H1 (cell line): ENCODE data around the gene ARHGAP4. TPM values are rescaled to one million over a fixed set of nuclear protein-coding genes. Genes with fewer than 3 reads are reported as not detected.

Experiments used
- CTCF ChIA-PET: fragments of 300-600 bp; sonication (Branson Sonifier 250); formaldehyde crosslinking; loops from one replicate; lab custom pipeline; 2021; ENCODE audit not compliant: partially characterized antibody; lab: Charles Lee
- POLR2A ChIA-PET: fragments of 300-600 bp; sonication (Branson Sonifier 250); formaldehyde crosslinking; loops from one replicate; lab custom pipeline; 2021; ENCODE audit warnings: inconsistent platforms; ENCODE audit not compliant: partially characterized antibody; lab: Charles Lee
- DNase-seq, 2 experiments: peaks; one replicate each; pipeline versions ENCODE4 v3.0.0 to v3.0.0-alpha.2; 2010 to 2022; ENCODE audit warnings: low spot score in 2 of 2, low read depth in 1 of 2, mixed read lengths in 1 of 2
- FAIRE-seq: peaks from 2 replicates; lab custom pipeline; 2011; peaks lifted over from hg19 to GRCh38; lab: Jason Lieb, UNC
- H2AFZ ChIP-seq: 2 replicates; pipeline ENCODE4 v1.8.1; 2012; ENCODE audit warnings: low read length, inconsistent platforms
- H2AK5ac ChIP-seq: 2 replicates; pipeline ENCODE4 v1.6.1; 2013; ENCODE audit warnings: low read depth, low read length
- H2BK120ac ChIP-seq: replicated peaks from 2 replicates; pipeline ENCODE3; 2013; ENCODE audit warnings: low read depth, low read length, inconsistent platforms
- H2BK12ac ChIP-seq: 2 replicates; pipeline ENCODE4 v1.6.1; 2013; ENCODE audit warnings: low read depth, low read length
- H2BK15ac ChIP-seq: 2 replicates; pipeline ENCODE4 v1.6.1; 2013; ENCODE audit warnings: low read length
- H2BK20ac ChIP-seq: 2 replicates; pipeline ENCODE4 v1.6.1; 2013; ENCODE audit warnings: low read length
- H2BK5ac ChIP-seq: 2 replicates; pipeline ENCODE4 v1.6.1; 2013; ENCODE audit warnings: low read depth, low read length
- H3K14ac ChIP-seq: 2 replicates; pipeline ENCODE4 v1.6.1; 2013; ENCODE audit warnings: inconsistent platforms; ENCODE audit not compliant: insufficient read length
- H3K18ac ChIP-seq: 2 replicates; pipeline ENCODE4 v1.6.1; 2013; ENCODE audit warnings: low read length; ENCODE audit errors: extremely low read depth
- H3K23ac ChIP-seq: 2 replicates; pipeline ENCODE4 v1.6.1; 2013; ENCODE audit warnings: inconsistent platforms; ENCODE audit not compliant: insufficient read length
- H3K23me2 ChIP-seq: 2 replicates; pipeline ENCODE4 v1.6.1; 2013; ENCODE audit warnings: low read depth, low read length
- H3K27ac ChIP-seq: 2 replicates; pipeline ENCODE4 v1.6.1; 2011; ENCODE audit warnings: low read depth, low read length, inconsistent platforms
- H3K27me3 ChIP-seq, 4 experiments: replicated peaks in 1 of 4; 1 replicate in 1 of 4; 2 replicates in 3 of 4; pipeline versions ENCODE4 v1.6.1 to v1.8.1; 2011 to 2013; ENCODE audit warnings: low read length in 3 of 4, mild to moderate bottlenecking in 3 of 4, inconsistent platforms in 2 of 4, mixed read lengths in 2 of 4, moderate library complexity in 1 of 4; ENCODE audit not compliant: control insufficient read depth in 3 of 4, insufficient read depth in 3 of 4; ENCODE audit errors: extremely low read depth in 1 of 4
- H3K36me3 ChIP-seq, 4 experiments: 2 replicates each; pipeline versions ENCODE4 v1.6.1 to v1.8.1; 2011 to 2013; ENCODE audit warnings: mild to moderate bottlenecking in 4 of 4, low read length in 3 of 4, moderate library complexity in 2 of 4, control low read depth in 1 of 4, inconsistent platforms in 1 of 4; ENCODE audit not compliant: insufficient read depth in 4 of 4, control insufficient read depth in 2 of 4
- H3K4ac ChIP-seq: replicated peaks from 2 replicates; pipeline ENCODE3; 2013; ENCODE audit warnings: low read length, low read depth, mixed read lengths, inconsistent platforms; ENCODE audit not compliant: insufficient read length
- H3K4me1 ChIP-seq, 4 experiments: replicated peaks in 1 of 4; 1 replicate in 1 of 4; 2 replicates in 3 of 4; pipeline versions ENCODE4 v1.6.1 to v1.8.1; 2011 to 2013; ENCODE audit warnings: low read length in 3 of 4, inconsistent platforms in 2 of 4, mixed read lengths in 1 of 4; ENCODE audit not compliant: insufficient read depth in 4 of 4, control insufficient read depth in 3 of 4
- H3K4me2 ChIP-seq, 2 experiments: 2 replicates each; pipeline versions ENCODE4 v1.6.1 to v1.8.1; 2011 to 2013; ENCODE audit warnings: low read depth in 2 of 2, low read length in 2 of 2, control low read depth in 1 of 2, inconsistent platforms in 1 of 2, mild to moderate bottlenecking in 1 of 2; ENCODE audit not compliant: insufficient read depth in 1 of 2
- H3K4me3 ChIP-seq, 4 experiments: fragments of 200-600, 300-600 bp in 1 of 4; sonication (generic), shearing (Covaris generic), sonication (Bioruptor Twin) in 1 of 4; 2 replicates each; pipeline versions ENCODE4 v1.5.1 to v1.8.1; 2011 to 2016; ENCODE audit warnings: low read length in 4 of 4, low read depth in 3 of 4, control low read depth in 2 of 4, inconsistent platforms in 2 of 4, mild to moderate bottlenecking in 2 of 4, mixed read lengths in 1 of 4, moderate library complexity in 1 of 4; ENCODE audit not compliant: insufficient read depth in 2 of 4; ENCODE audit errors: extremely low read depth in 1 of 4
- H3K56ac ChIP-seq: replicated peaks from 2 replicates; pipeline ENCODE3; 2013; ENCODE audit warnings: low read depth, mild to moderate bottlenecking, mixed read lengths, low read length, inconsistent platforms; ENCODE audit not compliant: insufficient read length
- H3K79me1 ChIP-seq: 2 replicates; pipeline ENCODE4 v1.6.1; 2013; ENCODE audit warnings: low read depth, low read length, control low read depth
- H3K79me2 ChIP-seq, 2 experiments: 2 replicates each; pipeline versions ENCODE4 v1.6.1 to v1.8.1; 2012 to 2013; ENCODE audit warnings: low read length in 2 of 2, mild to moderate bottlenecking in 2 of 2, inconsistent platforms in 1 of 2; ENCODE audit not compliant: insufficient read depth in 2 of 2, control insufficient read depth in 1 of 2
- H3K9ac ChIP-seq, 4 experiments: replicated peaks in 1 of 4; 1 replicate in 1 of 4; 2 replicates in 3 of 4; pipeline versions ENCODE4 v1.6.1 to v1.8.1; 2011 to 2013; ENCODE audit warnings: low read depth in 3 of 4, low read length in 3 of 4, control low read depth in 2 of 4, mild to moderate bottlenecking in 2 of 4, moderate library complexity in 2 of 4, inconsistent platforms in 1 of 4; ENCODE audit errors: extremely low read depth in 1 of 4
- H3K9me3 ChIP-seq, 2 experiments: 2 replicates each; pipeline versions ENCODE4 v1.6.1 to v1.8.1; 2012 to 2013; ENCODE audit warnings: mild to moderate bottlenecking in 2 of 2, moderate library complexity in 2 of 2, control low read depth in 1 of 2, inconsistent platforms in 1 of 2, low read depth in 1 of 2, low read length in 1 of 2, mixed read lengths in 1 of 2; ENCODE audit not compliant: insufficient read depth in 2 of 2
- H4K20me1 ChIP-seq, 2 experiments: replicated peaks in 1 of 2; 2 replicates each; pipeline versions ENCODE3 to v1.8.1; 2011 to 2013; ENCODE audit warnings: inconsistent platforms in 2 of 2, low read length in 2 of 2, mild to moderate bottlenecking in 1 of 2; ENCODE audit not compliant: insufficient read depth in 2 of 2, control insufficient read depth in 1 of 2
- H4K5ac ChIP-seq: 2 replicates; pipeline ENCODE4 v1.6.1; 2013; ENCODE audit warnings: low read length, low read depth, mixed read lengths, inconsistent platforms; ENCODE audit not compliant: insufficient read length
- H4K8ac ChIP-seq: 2 replicates; pipeline ENCODE4 v1.8.0; 2013; ENCODE audit warnings: mild to moderate bottlenecking, moderate library complexity, low read length, inconsistent platforms; ENCODE audit not compliant: insufficient read depth; ENCODE audit errors: extremely low read depth
- H4K91ac ChIP-seq: replicated peaks from 2 replicates; pipeline ENCODE3; 2013; ENCODE audit warnings: low read length, mixed read lengths, inconsistent platforms; ENCODE audit not compliant: insufficient read length
- BCL11A ChIP-seq, 2 experiments: IDR thresholded peaks; one replicate each; pipeline ENCODE4 v1.6.1; 2011; ENCODE audit warnings: low read depth in 2 of 2, low read length in 2 of 2, mild to moderate bottlenecking in 2 of 2
- CBX5 ChIP-seq: fragments of 300-800, 300-1000 bp; sonication (generic); IDR thresholded peaks from 2 replicates; pipeline ENCODE4 v1.7.1; 2016; ENCODE audit warnings: antibody characterized with exemption, low read length, low read depth
- CEBPB ChIP-seq: IDR thresholded peaks from 2 replicates; pipeline ENCODE4 v1.6.1; 2012; ENCODE audit warnings: low read depth, low read length
- EP300 ChIP-seq, 2 experiments: IDR thresholded peaks; 1 replicate in 1 of 2; 2 replicates in 1 of 2; pipeline ENCODE4 v1.6.1; 2011 to 2012; ENCODE audit warnings: low read depth in 2 of 2, low read length in 2 of 2, mild to moderate bottlenecking in 2 of 2, borderline replicate concordance in 1 of 2, inconsistent platforms in 1 of 2, moderate library complexity in 1 of 2
- EZH2 ChIP-seq: fragments of 200-600 bp; sonication (generic); IDR thresholded peaks from 2 replicates; pipeline ENCODE4 v1.7.1; 2012; ENCODE audit warnings: low read depth, mild to moderate bottlenecking, moderate library complexity, low read length, inconsistent platforms; ENCODE audit not compliant: severe bottlenecking
- HDAC6 ChIP-seq: IDR thresholded peaks from one replicate; pipeline ENCODE4 v1.7.1; 2012; ENCODE audit warnings: low read depth, mild to moderate bottlenecking, inconsistent platforms, low read length, moderate library complexity
- JUN ChIP-seq: IDR thresholded peaks from 2 replicates; pipeline ENCODE4 v1.6.1; 2011; ENCODE audit warnings: low read depth, mild to moderate bottlenecking, improper control_type of control experiment, low read length
- JUND ChIP-seq: IDR thresholded peaks from 2 replicates; pipeline ENCODE4 v1.6.1; 2011; ENCODE audit warnings: mild to moderate bottlenecking, improper control_type of control experiment, low read length
- NANOG ChIP-seq: IDR thresholded peaks from 2 replicates; pipeline ENCODE4 v1.6.1; 2011; ENCODE audit warnings: low read length, low read depth, mild to moderate bottlenecking, inconsistent platforms; ENCODE audit not compliant: insufficient read depth, poor library complexity, severe bottlenecking
- SIX5 ChIP-seq: IDR thresholded peaks from 2 replicates; pipeline ENCODE4 v1.6.1; 2011; ENCODE audit warnings: mild to moderate bottlenecking, low read depth, low read length
- SUZ12 ChIP-seq: fragments of 200-600 bp; sonication (generic); IDR thresholded peaks from 2 replicates; pipeline ENCODE4 v1.6.1; 2012; ENCODE audit warnings: mild to moderate bottlenecking, inconsistent platforms, low read length, moderate library complexity, mixed read lengths
- TAF1 ChIP-seq: IDR thresholded peaks from 2 replicates; pipeline ENCODE4 v1.6.1; 2011; ENCODE audit warnings: mild to moderate bottlenecking, low read depth, low read length
- TBP ChIP-seq: IDR thresholded peaks from 2 replicates; pipeline ENCODE4 v1.6.1; 2011; ENCODE audit warnings: low read depth, low read length, improper control_type of control experiment
- YY1 ChIP-seq: IDR thresholded peaks from 2 replicates; pipeline ENCODE4 v1.6.1; 2011; ENCODE audit warnings: low read depth, mild to moderate bottlenecking, low read length
- WGBS, 2 experiments: shearing (Covaris generic) in 1 of 2; methylation state at CpG; one replicate each; pipeline versions ENCODE4 v1.1.6 to v1.1.7; 2013 to 2015; ENCODE audit warnings: low lambda C conversion rate in 2 of 2, mixed read lengths in 2 of 2, inconsistent platforms in 1 of 2, low coverage in 1 of 2, missing lambda C conversion rate in 1 of 2; ENCODE audit not compliant: insufficient replicate concordance in 2 of 2, insufficient coverage in 1 of 2, insufficient read length in 1 of 2; ENCODE audit errors: extremely low coverage in 1 of 2, missing lambda C conversion rate in 1 of 2; 5-methylcytosine and 5-hydroxymethylcytosine counted together
- polyA plus RNA-seq, 7 experiments: library from polyadenylated mRNA; depleted of rRNA in 3 of 7; stranded (reverse) in 5 of 7; unstranded in 2 of 7; fragments of >200 nt in 5 of 7; fragments of 200-250 nt in 2 of 7; gene quantifications; 1 replicate in 5 of 7; 2 replicates in 1 of 7; 4 replicates in 1 of 7; pipeline versions ENCODE4 v1.2.1 to v1.2.3, GENCODE V29; 2011 to 2013; ENCODE audit warnings: missing spikeins in 2 of 7, mixed read lengths in 2 of 7
- total RNA-seq: library from RNA; stranded (reverse); fragmentation: NEBNext Ultra II Directional; extraction: Animal tissue kit (Norgen Biotek cat#: 25700); gene quantifications from 2 replicates; pipeline ENCODE4 v1.2.1, GENCODE V29; 2021

The ARHGAP4 gene
- total and polyA plus RNA-seq, 2 of the 8 experiments (the other 6 are each of a cell fraction or from before 2014, with no cell fraction given) = 23.9 to 26.0 TPM

DNA sequence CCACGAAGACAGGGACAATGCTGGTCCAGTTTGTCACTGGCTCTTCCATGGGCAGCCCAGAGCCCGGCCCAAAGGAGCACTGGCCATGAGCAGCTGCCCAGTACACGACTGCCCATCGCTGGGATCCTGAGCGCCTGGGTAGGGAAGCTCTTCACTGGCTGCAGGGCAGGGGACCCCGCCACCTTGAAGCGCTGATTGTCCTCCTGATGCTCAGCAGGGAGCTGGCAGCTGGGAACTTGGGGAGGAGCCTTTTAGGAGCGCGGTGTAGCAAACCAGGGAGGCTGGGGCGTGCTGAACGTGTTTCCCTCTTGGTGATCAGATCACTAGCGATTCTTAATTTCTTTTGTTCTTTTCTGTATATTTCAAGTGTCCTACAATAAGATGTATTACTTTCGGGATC is 41.9 kb downstream of the ARHGAP4 start:
- 69% methylated on average over 6 of the region's 13 CpGs; no CpG with 5 or more reads in 1 of the 2 experiments for WGBS, 2 experiments
- H2AK5ac ChIP-seq = no peak overlapping the region
- peaks cover 8% of the 10 kb centered on the region; the same call in 1 of the 2 replicates for H3K23me2 ChIP-seq
- no peak overlapping the region for H4K5ac ChIP-seq
- H4K8ac ChIP-seq = no peak overlapping the region
- CTCF ChIA-PET = interaction anchor here (0.6 to 2.4 kb wide), 13 partner anchors 23 to 121 kb away, joined by 3 to 7 read pairs (median 4); partner anchors contain the start of gene SSR4
- no peak for TF ChIP-seq EP300 (IDR thresholded peaks at IDR 0.05; ENCODE audit: borderline replicate concordance in 1 of 2, low read depth in 2 of 2, low read length in 2 of 2)
- no peak for TF ChIP-seq SUZ12
- no peak for TF ChIP-seq TBP
- no peak for TF ChIP-seq NANOG
- no peak for TF ChIP-seq EZH2
- TF ChIP-seq JUN = no peak
- no peak for TF ChIP-seq CBX5
- no peak for TF ChIP-seq YY1
- TF ChIP-seq JUND = no peak
- TF ChIP-seq CEBPB = no peak
- no peak for TF ChIP-seq SIX5
- no peak for TF ChIP-seq BCL11A (IDR thresholded peaks at IDR 0.05; ENCODE audit: low read depth in 2 of 2, low read length in 2 of 2)
- no peak for TF ChIP-seq HDAC6
- TF ChIP-seq TAF1 = no peak
- no peak overlapping the region for H3K23ac ChIP-seq
- no peak overlapping the region for H3K9ac ChIP-seq
- no peaks in the 10 kb centered on the region for H3K9me3 ChIP-seq
- H3K4ac ChIP-seq = no peak overlapping the region
- no peaks in the 10 kb centered on the region; a peak in 1 of 4 replicates for H3K79me2 ChIP-seq
- peaks cover 4 to 40% (median 24%) of the 10 kb centered on the region in 4 experiments for H3K4me1 ChIP-seq
- FAIRE-seq (no peak), DNase-seq (no peak)
- peaks cover 0 to 17% (median under 1%) of the 10 kb centered on the region in 4 experiments; a peak in 3 of 7 replicates for H3K27me3 ChIP-seq
- no peak overlapping the region for H2BK12ac ChIP-seq
- no peak overlapping the region for H3K4me2 ChIP-seq
- H3K56ac ChIP-seq = no peak overlapping the region
- no peaks in the 10 kb centered on the region for H3K36me3 ChIP-seq
- POLR2A ChIA-PET = interaction anchor here (1.0 kb wide), 1 partner anchor 67 kb away, joined by 3 read pairs; no protein-coding TSS in a partner anchor
- H2BK120ac ChIP-seq = no peak overlapping the region
- H4K20me1 ChIP-seq = peaks cover 0 to 2% of the 10 kb centered on the region in 2 experiments
- H2BK15ac ChIP-seq = no peak overlapping the region
- no peak overlapping the region for H4K91ac ChIP-seq
- H2BK5ac ChIP-seq = no peak overlapping the region
- no peak overlapping the region for H3K14ac ChIP-seq
- no peaks in the 10 kb centered on the region for H3K79me1 ChIP-seq
- no peak overlapping the region for H3K4me3 ChIP-seq
- H2BK20ac ChIP-seq = no peak overlapping the region
- H2AFZ ChIP-seq = no peak overlapping the region
- H3K27ac ChIP-seq = no peak overlapping the region
- H3K18ac ChIP-seq = no peak overlapping the region
